H9 (cell line): ENCODE results near the gene MMP14. TPM values are rescaled to one million over a fixed set of nuclear protein-coding genes. Genes with fewer than 3 reads are reported as not detected.

ENCODE experiments used
- DNase-seq: peaks from one replicate; pipeline ENCODE4 v3.0.0-alpha.2; 2017
- H2AFZ ChIP-seq: one replicate; pipeline ENCODE4 v1.6.1; 2013; ENCODE audit warnings: mild to moderate bottlenecking, low read length, control low read depth, moderate library complexity
- H2AK5ac ChIP-seq: 2 replicates; pipeline ENCODE4 v1.6.1; 2013; ENCODE audit warnings: low read length, control low read depth, mixed read lengths; ENCODE audit not compliant: insufficient read length
- H2BK120ac ChIP-seq: one replicate; pipeline ENCODE4 v1.6.1; 2013; ENCODE audit warnings: low read depth, mild to moderate bottlenecking, low read length, control low read depth, inconsistent platforms; ENCODE audit not compliant: poor library complexity, severe bottlenecking
- H2BK12ac ChIP-seq: 2 replicates; pipeline ENCODE4 v1.6.1; 2013; ENCODE audit warnings: low read length, control low read depth, mixed read lengths, low read depth; ENCODE audit not compliant: insufficient read length
- H2BK15ac ChIP-seq: 2 replicates; pipeline ENCODE4 v1.6.1; 2013; ENCODE audit warnings: low read depth, low read length, control low read depth
- H2BK20ac ChIP-seq: one replicate; pipeline ENCODE4 v1.6.1; 2013; ENCODE audit warnings: low read depth, mild to moderate bottlenecking, low read length, control low read depth, inconsistent platforms; ENCODE audit not compliant: poor library complexity, severe bottlenecking
- H2BK5ac ChIP-seq: 2 replicates; pipeline ENCODE4 v1.6.1; 2013; ENCODE audit warnings: low read length, control low read depth, mixed read lengths; ENCODE audit not compliant: insufficient read length
- H3K14ac ChIP-seq: 2 replicates; pipeline ENCODE4 v1.6.1; 2013; ENCODE audit warnings: low read length, control low read depth; ENCODE audit not compliant: insufficient read depth
- H3K18ac ChIP-seq: 2 replicates; pipeline ENCODE4 v1.6.1; 2013; ENCODE audit warnings: low read depth, mild to moderate bottlenecking, mixed read lengths, low read length, control low read depth; ENCODE audit not compliant: insufficient read length
- H3K23ac ChIP-seq: 2 replicates; pipeline ENCODE4 v1.6.1; 2013; ENCODE audit warnings: low read length, control low read depth, mixed read lengths, low read depth; ENCODE audit not compliant: insufficient read length
- H3K23me2 ChIP-seq: 2 replicates; pipeline ENCODE4 v1.6.1; 2013; ENCODE audit warnings: low read depth, mild to moderate bottlenecking, mixed read lengths, low read length, control low read depth; ENCODE audit not compliant: insufficient read length, poor library complexity, severe bottlenecking
- H3K27ac ChIP-seq: 2 replicates; pipeline ENCODE4 v1.5.1; 2013; ENCODE audit warnings: low read length, control low read depth, mixed read lengths, low read depth; ENCODE audit not compliant: insufficient read length
- H3K27me3 ChIP-seq: 2 replicates; pipeline ENCODE4 v1.6.1; 2013; ENCODE audit warnings: low read length, control low read depth, inconsistent platforms; ENCODE audit not compliant: insufficient read depth
- H3K4ac ChIP-seq: 2 replicates; pipeline ENCODE4 v1.6.1; 2013; ENCODE audit warnings: low read depth, mild to moderate bottlenecking, control low read depth, inconsistent platforms, low read length, moderate library complexity
- H3K4me1 ChIP-seq: 2 replicates; pipeline ENCODE4 v1.6.1; 2013; ENCODE audit warnings: low read length, control low read depth, inconsistent platforms; ENCODE audit not compliant: insufficient read depth
- H3K4me2 ChIP-seq: 2 replicates; pipeline ENCODE4 v1.6.1; 2013; ENCODE audit warnings: low read length, control low read depth, mixed read lengths; ENCODE audit not compliant: insufficient read length, insufficient read depth
- H3K56ac ChIP-seq: 2 replicates; pipeline ENCODE4 v1.6.1; 2013; ENCODE audit warnings: low read depth, mild to moderate bottlenecking, mixed read lengths, low read length, control low read depth; ENCODE audit not compliant: insufficient read length
- H3K79me1 ChIP-seq: 2 replicates; pipeline ENCODE4 v1.6.1; 2013; ENCODE audit warnings: low read depth, mild to moderate bottlenecking, moderate library complexity, low read length, control low read depth, inconsistent platforms; ENCODE audit not compliant: insufficient read depth, poor library complexity, severe bottlenecking
- H3K79me2 ChIP-seq: 2 replicates; pipeline ENCODE4 v1.6.1; 2013; ENCODE audit warnings: low read length, control low read depth, inconsistent platforms; ENCODE audit not compliant: insufficient read depth
- H3K9ac ChIP-seq: 2 replicates; pipeline ENCODE4 v1.6.1; 2013; ENCODE audit warnings: low read length, control low read depth, mixed read lengths; ENCODE audit not compliant: insufficient read length; ENCODE audit errors: extremely low read depth
- H3K9me3 ChIP-seq: one replicate; pipeline ENCODE4 v1.6.1; 2013; ENCODE audit warnings: low read depth, low read length, inconsistent platforms; ENCODE audit not compliant: control insufficient read depth
- H3T11ph ChIP-seq: one replicate; pipeline ENCODE4 v1.6.1; 2013; ENCODE audit warnings: mild to moderate bottlenecking, low read length, control low read depth, inconsistent platforms
- H4K20me1 ChIP-seq: one replicate; pipeline ENCODE4 v1.6.1; 2013; ENCODE audit not compliant: control insufficient read depth, insufficient read length, insufficient read depth
- H4K5ac ChIP-seq: 2 replicates; pipeline ENCODE4 v1.6.1; 2013; ENCODE audit warnings: low read depth, mild to moderate bottlenecking, mixed read lengths, low read length, control low read depth; ENCODE audit not compliant: insufficient read length
- H4K8ac ChIP-seq: replicated peaks from 2 replicates; pipeline ENCODE4 v1.6.1; 2013; ENCODE audit warnings: low read length, control low read depth, mixed read lengths, low read depth; ENCODE audit not compliant: insufficient read length
- H4K91ac ChIP-seq: 2 replicates; pipeline ENCODE4 v1.6.1; 2013; ENCODE audit warnings: low read depth, mild to moderate bottlenecking, moderate library complexity, mixed read lengths, low read length, control low read depth; ENCODE audit not compliant: insufficient read length
- H3K27ac Mint-ChIP-seq, 3 experiments: 2 replicates in 2 of 3; 3 replicates in 1 of 3; pipeline ENCODE4 v1.8.0; 2020 to 2021; ENCODE audit warnings: mixed read lengths in 3 of 3, mild to moderate bottlenecking in 1 of 3, moderate library complexity in 1 of 3
- H3K27me3 Mint-ChIP-seq: 2 replicates; pipeline ENCODE4 v1.8.0; 2021; ENCODE audit warnings: low read depth, mild to moderate bottlenecking, moderate library complexity, mixed read lengths
- H3K36me3 Mint-ChIP-seq, 3 experiments: 2 replicates in 2 of 3; 3 replicates in 1 of 3; pipeline ENCODE4 v1.8.0; 2020 to 2021; ENCODE audit warnings: low read depth in 3 of 3, mixed read lengths in 3 of 3; ENCODE audit not compliant: insufficient read depth in 1 of 3
- H3K4me1 Mint-ChIP-seq, 2 experiments: 2 replicates each; pipeline ENCODE4 v1.8.0; 2020; ENCODE audit warnings: mixed read lengths in 2 of 2
- H3K4me3 Mint-ChIP-seq, 2 experiments: 2 replicates in 1 of 2; 3 replicates in 1 of 2; pipeline ENCODE4 v1.8.0; 2020 to 2021; ENCODE audit warnings: mild to moderate bottlenecking in 2 of 2, mixed read lengths in 2 of 2, moderate library complexity in 1 of 2
- H3K9me3 Mint-ChIP-seq, 2 experiments: 2 replicates in 1 of 2; 3 replicates in 1 of 2; pipeline ENCODE4 v1.8.0; 2020; ENCODE audit warnings: mild to moderate bottlenecking in 2 of 2, mixed read lengths in 2 of 2, moderate library complexity in 1 of 2
- WGBS: extraction: QIAGEN DNeasy Blood & Tissue Kit; methylation state at CpG from one replicate; pipeline ENCODE4 v1.1.7; 2013; ENCODE audit warnings: missing lambda C conversion rate, low lambda C conversion rate, mixed read lengths; ENCODE audit not compliant: insufficient read length; ENCODE audit errors: extremely low coverage; 5-methylcytosine and 5-hydroxymethylcytosine counted together
- total RNA-seq: library from RNA; stranded (reverse); gene quantifications from 2 replicates; pipeline ENCODE4 v1.2.1, GENCODE V29; 2021
- TF ChIP-seq, protein P1 (sequence below): fragments of 200-600 bp; sonication (generic); conservative IDR thresholded peaks from 3 replicates; pipeline ENCODE4 v1.8.0; 2021; ENCODE audit warnings: antibody characterized with exemption, mild to moderate bottlenecking

Gene MMP14
- total RNA-seq, 1 experiment from 2014 or later: 56.5 TPM

DNA sequence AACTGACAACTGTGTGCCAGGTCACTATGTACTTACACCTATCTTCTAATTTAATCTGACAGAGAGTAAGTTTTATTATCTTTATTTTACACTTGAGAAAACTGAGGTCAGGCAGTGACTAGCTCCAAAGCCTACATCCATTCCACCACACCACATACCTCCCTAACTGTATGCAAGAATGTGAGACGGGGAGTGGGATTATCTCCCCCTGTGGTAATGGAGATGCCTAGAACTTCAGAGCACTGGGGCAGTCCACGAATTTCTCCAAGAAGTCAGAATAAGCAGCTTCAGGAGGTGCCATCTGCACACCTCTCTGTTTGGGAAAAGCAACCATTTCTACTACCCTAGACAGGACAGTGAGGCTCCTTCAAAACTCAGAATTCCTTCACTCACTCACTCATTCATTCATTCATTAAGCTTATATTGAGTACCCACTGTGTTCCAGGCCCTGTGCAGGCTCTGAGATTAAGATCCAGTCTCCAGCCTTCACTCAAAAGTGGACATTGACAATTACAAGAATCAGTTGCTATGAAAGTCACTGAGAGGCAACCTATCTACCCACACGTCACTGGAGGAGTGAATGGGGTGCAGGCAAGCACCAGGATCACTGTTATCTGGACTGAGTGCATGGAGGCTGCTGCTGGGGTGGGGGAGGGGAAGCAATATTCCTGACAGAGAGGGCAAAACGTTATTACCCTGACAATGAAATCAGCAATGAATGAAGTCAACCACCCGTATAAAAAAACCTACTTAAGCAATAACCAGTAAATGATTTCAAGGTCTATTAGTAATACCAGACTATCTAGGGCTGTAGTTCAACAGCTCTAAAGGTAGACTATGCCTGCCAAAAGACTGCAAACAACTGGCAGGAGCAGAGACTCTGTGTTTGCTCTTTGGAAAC is 39.1 kb upstream of the MMP14 start:
- Mint-ChIP-seq H3K27me3 (peaks cover 2% of the 10 kb centered on the region), H3K27ac (peak overlapping the region; percentile 42 to 82 (median 45); a peak in 4 of 7 replicates), H3K9me3 (peaks cover 2 to 3% of the 10 kb centered on the region in 2 experiments; a peak in 3 of 5 replicates), H3K4me3 (no peak overlapping the region), H3K36me3 (peaks cover 0 to 4% (median 2%) of the 10 kb centered on the region in 3 experiments; a peak in 3 of 7 replicates), H3K4me1 (peaks cover 17 to 18% of the 10 kb centered on the region in 2 experiments)
- H3T11ph ChIP-seq: no peak overlapping the region
- no CpG with 5 or more reads among the region's 5 CpGs for WGBS
- H2BK20ac ChIP-seq: no peak overlapping the region
- no peak overlapping the region for H3K18ac ChIP-seq
- H4K8ac ChIP-seq: no peak overlapping the region
- no peak overlapping the region for H4K5ac ChIP-seq
- DNase-seq: no peak
- no peak overlapping the region for H2AFZ ChIP-seq
- no peak overlapping the region for H2BK5ac ChIP-seq
- H3K9ac ChIP-seq: no peak overlapping the region
- H3K79me1 ChIP-seq: no peaks in the 10 kb centered on the region
- H4K91ac ChIP-seq: no peak overlapping the region
- H2AK5ac ChIP-seq: no peak overlapping the region
- no peak overlapping the region for H3K56ac ChIP-seq
- no peak overlapping the region for H2BK15ac ChIP-seq
- H3K23ac ChIP-seq: no peak overlapping the region
- no peaks in the 10 kb centered on the region for H4K20me1 ChIP-seq
- no peak overlapping the region for H2BK120ac ChIP-seq
- TF ChIP-seq, protein P1, sequence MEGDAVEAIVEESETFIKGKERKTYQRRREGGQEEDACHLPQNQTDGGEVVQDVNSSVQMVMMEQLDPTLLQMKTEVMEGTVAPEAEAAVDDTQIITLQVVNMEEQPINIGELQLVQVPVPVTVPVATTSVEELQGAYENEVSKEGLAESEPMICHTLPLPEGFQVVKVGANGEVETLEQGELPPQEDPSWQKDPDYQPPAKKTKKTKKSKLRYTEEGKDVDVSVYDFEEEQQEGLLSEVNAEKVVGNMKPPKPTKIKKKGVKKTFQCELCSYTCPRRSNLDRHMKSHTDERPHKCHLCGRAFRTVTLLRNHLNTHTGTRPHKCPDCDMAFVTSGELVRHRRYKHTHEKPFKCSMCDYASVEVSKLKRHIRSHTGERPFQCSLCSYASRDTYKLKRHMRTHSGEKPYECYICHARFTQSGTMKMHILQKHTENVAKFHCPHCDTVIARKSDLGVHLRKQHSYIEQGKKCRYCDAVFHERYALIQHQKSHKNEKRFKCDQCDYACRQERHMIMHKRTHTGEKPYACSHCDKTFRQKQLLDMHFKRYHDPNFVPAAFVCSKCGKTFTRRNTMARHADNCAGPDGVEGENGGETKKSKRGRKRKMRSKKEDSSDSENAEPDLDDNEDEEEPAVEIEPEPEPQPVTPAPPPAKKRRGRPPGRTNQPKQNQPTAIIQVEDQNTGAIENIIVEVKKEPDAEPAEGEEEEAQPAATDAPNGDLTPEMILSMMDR: no peak
- H3K27me3 ChIP-seq: no peaks in the 10 kb centered on the region
- H3K79me2 ChIP-seq: no peaks in the 10 kb centered on the region; the same call in 1 of the 2 replicates
- H3K4ac ChIP-seq: no peak overlapping the region
- peaks cover 9% of the 10 kb centered on the region; the same call in 1 of the 2 replicates for H3K4me1 ChIP-seq
- no peak overlapping the region for H3K4me2 ChIP-seq
- H3K27ac ChIP-seq: no peak overlapping the region
- no peak overlapping the region for H2BK12ac ChIP-seq
- H3K9me3 ChIP-seq: no peaks in the 10 kb centered on the region
- H3K23me2 ChIP-seq: no peaks in the 10 kb centered on the region
- no peak overlapping the region for H3K14ac ChIP-seq
